Measurements from ENCODE around the gene CLSTN2.

- TF ChIP-seq SUZ12 (IDR thresholded peaks at IDR 0.05), result no peak
- TF ChIP-seq L3MBTL2 (conservative IDR thresholded peaks at IDR 0.05), result no peak
- no peak for TF ChIP-seq CTBP1 (IDR thresholded peaks at IDR 0.05; ENCODE audit: borderline replicate concordance)
- no peak for TF ChIP-seq NFRKB (IDR thresholded peaks at IDR 0.05)
- TF ChIP-seq PKNOX1 (IDR thresholded peaks at IDR 0.05), result no peak
- TF ChIP-seq ZNF384 (IDR thresholded peaks at IDR 0.05), result no peak
- TF ChIP-seq ARNT (IDR thresholded peaks at IDR 0.05), result no peak
- no peak for TF ChIP-seq FOXK2 (IDR thresholded peaks at IDR 0.05)
- no peak for TF ChIP-seq HDGF (IDR thresholded peaks at IDR 0.05; ENCODE audit: borderline replicate concordance)
- TF ChIP-seq SP1 (IDR thresholded peaks at IDR 0.05), result no peak
- TF ChIP-seq ELF4 (IDR thresholded peaks at IDR 0.05), result no peak
These were observed 5.6 kb downstream of the CLSTN2 start for GRCh38 chr3:139940622-139941021.

All from HEK293T (cell line).